Esophagus muscularis mucosa (tissue), 4 donors: Measurements from ENCODE around the gene PHYKPL. TPM values are rescaled to one million over a fixed set of nuclear protein-coding genes. Genes with fewer than 3 reads are reported as not detected.

Experiments used
- DNase-seq: peaks from one replicate; pipeline ENCODE4 v3.0.0-alpha.2; 2017; ENCODE audit errors: extremely low spot score
- H3K27ac ChIP-seq, 4 donors: fragments of 200-600 bp; sonication (generic); replicated peaks in 1 of 4; 1 replicate in 3 of 4; 2 replicates in 1 of 4; pipeline ENCODE4 v1.5.1; 2016 to 2019; ENCODE audit warnings: mild to moderate bottlenecking in 1 of 4
- H3K27me3 ChIP-seq, 4 donors: fragments of 200-600 bp; sonication (generic); one replicate each; pipeline versions ENCODE4 v1.5.1 to v1.6.0; 2016 to 2019
- H3K36me3 ChIP-seq, 4 donors: fragments of 200-600 bp; sonication (generic); one replicate each; pipeline ENCODE4 v1.5.1; 2016 to 2019
- H3K4me1 ChIP-seq, 4 donors: fragments of 200-600 bp; sonication (generic); one replicate each; pipeline ENCODE4 v1.5.1; 2016 to 2019
- H3K4me3 ChIP-seq, 4 donors: fragments of 200-600 bp; sonication (generic); 1 replicate in 2 of 4; 2 replicates in 2 of 4; pipeline ENCODE4 v1.5.1; 2016 to 2019; ENCODE audit warnings: mild to moderate bottlenecking in 4 of 4, moderate library complexity in 1 of 4
- H3K9me3 ChIP-seq, 4 donors: fragments of 200-600 bp; sonication (generic); 1 replicate in 3 of 4; 2 replicates in 1 of 4; pipeline ENCODE4 v1.5.1; 2016 to 2019
- CTCF ChIP-seq, 3 experiments: fragments of 200-600 bp in 2 of 3; fragments of 450-650 bp in 1 of 3; sonication (generic) in 2 of 3; IDR thresholded peaks; one replicate each; pipeline ENCODE4 v1.5.1; 2017 to 2019; ENCODE audit warnings: antibody characterized with exemption in 3 of 3, mild to moderate bottlenecking in 2 of 3, moderate library complexity in 1 of 3
- EP300 ChIP-seq: sonication (generic); formaldehyde crosslinking; IDR thresholded peaks from one replicate; pipeline ENCODE4 v1.6.1; 2017; ENCODE audit warnings: antibody characterized with exemption
- POLR2A ChIP-seq: fragments of 450-650 bp; IDR thresholded peaks from one replicate; pipeline ENCODE4 v1.6.1; 2017; ENCODE audit warnings: antibody characterized with exemption, moderate library complexity, mild to moderate bottlenecking, low read depth
- POLR2AphosphoS5 ChIP-seq, 2 donors: sonication (generic); formaldehyde crosslinking; IDR thresholded peaks; one replicate each; pipeline ENCODE4 v1.6.1; 2017; ENCODE audit warnings: antibody characterized with exemption in 2 of 2
- WGBS: methylation state at CpG from one replicate; pipeline ENCODE4 v1.1.5; 2018; 5-methylcytosine and 5-hydroxymethylcytosine counted together
- intact Hi-C: fragments of 100-400 bp; cut with DNase I; formaldehyde crosslinking; loops from one replicate; pipeline ENCODE4 v1.15.1; 2023
- total RNA-seq, 4 donors: library from RNA; depleted of rRNA; stranded (reverse); fragments of >200 nt; gene quantifications; one replicate each; pipeline versions ENCODE4 v1.1.0 to v1.2.1, GENCODE V29; 2016

PHYKPL gene
- total RNA-seq, 4 donors from 2014 or later: 27.4 to 45.1 (median 37.5) TPM

- Histone ChIP-seq H3K4me3 (no peak overlapping the region), H3K36me3 (no peaks in the 10 kb centered on the region), H3K4me1 (peaks cover 7 to 10% (median 9%) of the 10 kb centered on the region in 4 donors), H3K27me3 (peaks cover 0 to 53% (median 4%) of the 10 kb centered on the region in 4 donors), H3K27ac (no peak overlapping the region), H3K9me3 (no peaks in the 10 kb centered on the region)
- 81% methylated on average over 8 of the region's 9 CpGs for WGBS
- intact Hi-C loops: no loop called here
- TF ChIP-seq POLR2A (no peak), EP300 (no peak), CTCF (IDR thresholded peaks at IDR 0.05) (no peak), POLR2AphosphoS5 (IDR thresholded peaks at IDR 0.05) (no peak)
- DNase-seq: no peak
Measured at GRCh38 chr5:178162481-178162880, 70.1 kb downstream of the PHYKPL start.

- TF ChIP-seq CTCF (IDR thresholded peaks at IDR 0.05) (no peak), EP300 (no peak), POLR2A (no peak), POLR2AphosphoS5 (IDR thresholded peaks at IDR 0.05) (no peak)
- no peak overlapping the region for H3K27ac ChIP-seq
- no peak for DNase-seq
- H3K4me3 ChIP-seq: no peak overlapping the region
- intact Hi-C loops: no loop called here
- H3K27me3 ChIP-seq: peaks cover 0 to 38% (median 2%) of the 10 kb centered on the region in 4 donors
- no peaks in the 10 kb centered on the region for H3K36me3 ChIP-seq
- no peaks in the 10 kb centered on the region for H3K9me3 ChIP-seq
- WGBS: 85% methylated on average over 5 of the region's 5 CpGs
- H3K4me1 ChIP-seq: peaks cover 7 to 10% (median 9%) of the 10 kb centered on the region in 4 donors
Measured at GRCh38 chr5:178160176-178160575, 72.4 kb downstream of the PHYKPL start.

Other genes with a start within 250 kb of the PHYKPL start
- gene PROP1, start 236.6 kb downstream of the PHYKPL start, total RNA-seq: not detected
- 1 to 10 TPM; 1.7 to 4.3 (median 2.2) TPM for gene N4BP3, start 119.3 kb downstream of the PHYKPL start, total RNA-seq
- 10 to 100 TPM; 43.2 to 53.9 (median 45.4) TPM for gene RMND5B, start 101.8 kb downstream of the PHYKPL start, total RNA-seq
- 100 to 1,000 TPM; 109 to 215 (median 162) TPM for gene NHP2, start 78.9 kb downstream of the PHYKPL start, total RNA-seq
- not detected for gene GMCL2, start 45.4 kb downstream of the PHYKPL start, total RNA-seq
- 100 to 1,000 TPM in 3 of 4 donors, 10 to 100 TPM in 1; 98.4 to 135 (median 104) TPM for gene HNRNPAB, start 28.3 kb downstream of the PHYKPL start, total RNA-seq